Left colon (tissue), 2 donors: ENCODE data around the gene CD300LG. TPM values are rescaled to one million over a fixed set of nuclear protein-coding genes. Genes with fewer than 3 reads are reported as not detected.
"Not testable (repeated sequence)": the region's sequence is repeated elsewhere in the genome, so short reads cannot be mapped to it uniquely, and the experiment has no call there.

Experiments
- ATAC-seq: fragments of 200-7000 bp; cut with Tn5 transposase; one replicate; pipeline ENCODE4 v1.9.1; 2020; ENCODE audit warnings: mild to moderate bottlenecking, moderate library complexity
- DNase-seq, 2 donors: peaks; one replicate each; pipeline ENCODE4 v3.0.0-alpha.2; 2020
- intact Hi-C, 2 donors: fragments of 100-400 bp; cut with DNase I in 1 of 2; cut with micrococcal nuclease in 1 of 2; formaldehyde crosslinking; loops; one replicate each; pipeline versions ENCODE4 v1.11.2 to v1.14.0; 2022; cut with DNase I, micrococcal nuclease
- total RNA-seq, 2 donors: library from RNA; stranded (reverse); fragmentation: NEBNext Ultra II Directional; extraction: Animal tissue kit (Norgen Biotek cat#: 25700); gene quantifications; one replicate each; pipeline ENCODE4 v1.2.1, GENCODE V29; 2021
- donor health status: DM: no; HTN: no; CAD: no.
- donor health status: DM: yes; HTN: yes; CAD: no.

Gene CD300LG
- total RNA-seq, 2 donors from 2014 or later: 0.27 to 0.87 TPM

GRCh38 chr17:43892647-43892952 lies 45.6 kb downstream of the CD300LG start:
- DNase-seq (no peak), ATAC-seq (no peak)
- intact Hi-C loops: no loop called here

GRCh38 chr17:43894494-43894893 lies 47.5 kb downstream of the CD300LG start:
- ATAC-seq, DNase-seq, intact Hi-C loops: not testable (repeated sequence)

- DNase-seq: no peak
- no peak for ATAC-seq
- intact Hi-C loops: no loop called here
Observed at GRCh38 chr17:43897831-43898230, 50.9 kb downstream of the CD300LG start.

GRCh38 chr17:43898446-43898845 lies 51.5 kb downstream of the CD300LG start:
- DNase-seq: no peak
- ATAC-seq: no peak
- intact Hi-C loops: no loop called here

GRCh38 chr17:43900183-43900857 lies 53.3 kb downstream of the CD300LG start:
- intact Hi-C loops: no loop called here
- DNase-seq: peak; percentile 74 to 88
- ATAC-seq: peak; percentile 100

- no peak for DNase-seq
- ATAC-seq: no peak
Observed at GRCh38 chr17:43900858-43901754, 54.1 kb downstream of the CD300LG start.

GRCh38 chr17:43901861-43902589 lies 55.0 kb downstream of the CD300LG start:
- DNase-seq (no peak), ATAC-seq (no peak)
- intact Hi-C loops: no loop called here

More at GRCh38 chr17:43900858-43901754, 54.1 kb downstream of the CD300LG start:
- intact Hi-C loops: no loop called here

GRCh38 chr17:43905400-43905984 lies 58.5 kb downstream of the CD300LG start:
- ATAC-seq (no peak), DNase-seq (no peak)
- intact Hi-C loops: no loop called here

GRCh38 chr17:43905985-43906852 lies 59.2 kb downstream of the CD300LG start:
- DNase-seq (peak; percentile 68 to 75), ATAC-seq (peak; percentile 27)
- intact Hi-C loops: no loop called here

GRCh38 chr17:43906951-43907424 lies 60.0 kb downstream of the CD300LG start:
- ATAC-seq (peak; percentile 5), DNase-seq (no peak)
- intact Hi-C loops: no loop called here

GRCh38 chr17:43907425-43907981 lies 60.5 kb downstream of the CD300LG start, which contains the start of gene MPP2:
Gene MPP2, minus strand, starts transcription at chr17:43907536. Its CDS starts 3,076 bp downstream, at chr17:43904460.
- ATAC-seq: peak; percentile 64
- DNase-seq: peak; percentile 65 to 67
- intact Hi-C loops: no loop called here

- intact Hi-C loops: no loop called here
- peak; percentile 73 for ATAC-seq
- DNase-seq: peak; percentile 56 to 67
Observed at GRCh38 chr17:43907998-43908721, 61.2 kb downstream of the CD300LG start.

GRCh38 chr17:43909537-43910231 lies 62.7 kb downstream of the CD300LG start:
- intact Hi-C loops: no loop called here
- no peak for DNase-seq
- ATAC-seq: no peak

- ATAC-seq (no peak), DNase-seq (no peak)
- intact Hi-C loops: no loop called here
Observed at GRCh38 chr17:43911904-43912303, 64.9 kb downstream of the CD300LG start.

GRCh38 chr17:43912635-43913304 lies 65.8 kb downstream of the CD300LG start:
- ATAC-seq (no peak), DNase-seq (no peak)
- intact Hi-C loops: no loop called here
